HL-60/S4 treated with retinoic acid at 250 ng/mL for 4 days and 3 days (cell line): ENCODE data around the gene OR8S1.
"Not testable (repeated sequence)": the region's sequence is repeated elsewhere in the genome, so short reads cannot be mapped to it uniquely, and the experiment has no call there.

ENCODE experiments used
- in situ Hi-C: fragments of 300-500 bp; cut with MboI; formaldehyde crosslinking; loops from 2 replicates; pipeline ENCODE4 v1.7.0; 2022; ENCODE audit warnings: low sequenced_read_pairs

OR8S1 gene

DNA sequence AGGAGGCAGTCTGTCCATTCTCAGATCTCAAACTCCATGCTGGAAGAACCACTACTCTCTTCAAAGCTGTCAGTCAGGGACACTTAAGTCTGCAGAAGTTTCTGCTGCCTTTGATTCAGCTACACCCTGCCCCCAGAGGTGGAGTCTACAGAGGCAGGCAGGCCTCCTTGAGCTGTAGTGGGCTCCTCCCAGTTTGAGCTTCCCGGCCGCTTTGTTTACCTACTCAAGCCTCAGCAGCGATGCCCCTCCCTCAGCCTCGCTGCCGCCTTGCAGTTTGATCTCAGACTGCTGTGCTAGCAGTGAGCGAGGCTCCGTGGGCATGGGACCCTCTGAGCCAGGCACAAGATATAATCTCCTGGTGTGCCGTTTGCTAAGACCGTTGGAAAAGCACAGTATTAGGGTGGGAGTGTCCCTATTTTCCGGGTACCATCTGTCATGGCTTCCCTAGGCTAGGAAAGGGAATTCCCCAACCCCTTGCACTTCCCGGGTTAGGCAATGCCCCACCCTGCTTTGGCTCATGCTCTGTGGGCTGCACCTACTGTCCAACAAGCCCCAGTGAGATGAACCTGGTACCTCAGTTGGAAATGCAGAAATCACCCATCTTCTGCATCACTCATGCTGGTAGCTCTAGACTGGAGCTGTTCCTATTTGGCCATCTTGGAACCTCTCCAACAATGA is 28.4 kb downstream of the OR8S1 start:
- in situ Hi-C loops: not testable (repeated sequence)

- in situ Hi-C loops: no loop called here
Observed at GRCh38 chr12:48556631-48557030, 31.2 kb downstream of the OR8S1 start.

DNA sequence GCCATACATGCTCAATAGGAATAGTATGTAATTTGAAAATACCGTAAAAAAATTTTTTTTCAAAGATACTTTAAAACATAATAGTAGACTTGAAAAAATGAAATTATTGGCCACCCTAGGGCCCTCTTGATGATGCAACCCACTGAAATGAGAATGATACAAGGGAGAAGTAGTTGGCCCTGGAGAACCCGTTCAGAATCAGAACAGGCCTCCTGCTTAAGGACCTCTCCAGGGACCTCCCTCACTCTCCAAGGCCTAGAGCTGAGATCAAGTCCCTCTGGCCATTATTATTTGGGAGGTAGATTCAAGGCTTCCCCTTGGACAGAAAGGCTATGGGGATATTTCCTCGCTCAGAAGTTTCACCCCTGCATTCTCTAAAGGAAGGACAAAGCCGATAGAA is 32.5 kb downstream of the OR8S1 start:
- in situ Hi-C loops: no loop called here

GRCh38 chr12:48567731-48568130 is 42.3 kb downstream of the OR8S1 start:
- in situ Hi-C loops: no loop called here

GRCh38 chr12:48569946-48570345 is 44.5 kb downstream of the OR8S1 start, which contains the start of gene LALBA:
LALBA (minus strand) TSS chr12:48570046; CDS start chr12:48570020, 26 bp downstream.
- in situ Hi-C loops: no loop called here

- in situ Hi-C loops: no loop called here
Observed at GRCh38 chr12:48572326-48572725, 46.9 kb downstream of the OR8S1 start.
